IMR-90 (cell line): ENCODE data around the gene TRAF3. TPM values are rescaled to one million over a fixed set of nuclear protein-coding genes. Genes with fewer than 3 reads are reported as not detected.

ENCODE experiments used
- ATAC-seq: fragments of 200-7000 bp; cut with Tn5 transposase; 2 replicates; pipeline ENCODE4 v1.9.1; 2020; ENCODE audit warnings: low read depth, mild to moderate bottlenecking, moderate library complexity
- BruUV-seq: library from RNA; stranded (reverse); fragments of 400-500 nt; replicated peaks from 2 replicates; lab custom pipeline; 2021; lab: Mats Ljungman, UMichigan
- CTCF ChIA-PET: fragments of 300-600 bp; formaldehyde crosslinking; extraction: SDS; loops from one replicate; lab custom pipeline; 2021; ENCODE audit warnings: antibody characterized with exemption; lab: Yijun Ruan, JAX
- POLR2A ChIA-PET: fragments of 300-600 bp; sonication (Branson Sonifier 250); formaldehyde crosslinking; loops from one replicate; lab custom pipeline; 2022; ENCODE audit warnings: antibody characterized with exemption; ENCODE audit not compliant: unreplicated experiment; lab: Charles Lee
- DNase-seq: peaks from one replicate; pipeline ENCODE4 v3.0.0; 2013
- H2AFZ ChIP-seq: replicated peaks from 2 replicates; pipeline ENCODE3; 2013; ENCODE audit warnings: low read length, mild to moderate bottlenecking; ENCODE audit not compliant: poor library complexity
- H2AK5ac ChIP-seq: 2 replicates; pipeline ENCODE4 v1.6.1; 2013; ENCODE audit warnings: low read depth, low read length, inconsistent platforms
- H2AK9ac ChIP-seq: replicated peaks from 2 replicates; pipeline ENCODE3; 2013; ENCODE audit warnings: mild to moderate bottlenecking, low read depth, low read length, moderate library complexity; ENCODE audit not compliant: poor library complexity
- H2BK120ac ChIP-seq: 2 replicates; pipeline ENCODE4 v1.6.1; 2013; ENCODE audit warnings: low read depth, low read length, inconsistent platforms
- H2BK15ac ChIP-seq: 3 replicates; pipeline ENCODE4 v1.6.1; 2013; ENCODE audit warnings: low read depth, low read length, inconsistent platforms
- H2BK20ac ChIP-seq: 2 replicates; pipeline ENCODE4 v1.6.1; 2013; ENCODE audit warnings: low read depth, mild to moderate bottlenecking, inconsistent platforms, low read length, moderate library complexity
- H2BK5ac ChIP-seq: 2 replicates; pipeline ENCODE4 v1.6.1; 2013; ENCODE audit warnings: mild to moderate bottlenecking, low read depth, low read length, inconsistent platforms; ENCODE audit not compliant: poor library complexity, severe bottlenecking
- H3K14ac ChIP-seq: replicated peaks from 2 replicates; pipeline ENCODE4 v1.6.1; 2013; ENCODE audit warnings: low read depth, low read length, inconsistent platforms
- H3K18ac ChIP-seq: 2 replicates; pipeline ENCODE4 v1.6.1; 2013; ENCODE audit warnings: low read depth, low read length, control low read depth
- H3K23ac ChIP-seq: 2 replicates; pipeline ENCODE4 v1.6.1; 2013; ENCODE audit warnings: low read depth, low read length, inconsistent platforms
- H3K27ac ChIP-seq: 2 replicates; pipeline ENCODE4 v1.5.1; 2013; ENCODE audit warnings: mild to moderate bottlenecking, control low read depth, low read length; ENCODE audit not compliant: insufficient read depth
- H3K27me3 ChIP-seq: 2 replicates; pipeline ENCODE4 v1.6.1; 2013; ENCODE audit warnings: low read length; ENCODE audit not compliant: control insufficient read depth, insufficient read depth
- H3K36me3 ChIP-seq: 2 replicates; pipeline ENCODE4 v1.6.1; 2013; ENCODE audit warnings: low read length, mixed read lengths; ENCODE audit not compliant: control insufficient read depth, insufficient read depth
- H3K4ac ChIP-seq: 2 replicates; pipeline ENCODE4 v1.6.1; 2013; ENCODE audit warnings: low read depth, low read length, inconsistent platforms
- H3K4me1 ChIP-seq: 2 replicates; pipeline ENCODE4 v1.6.1; 2013; ENCODE audit warnings: low read length, mixed read lengths; ENCODE audit not compliant: control insufficient read depth, insufficient read depth
- H3K4me2 ChIP-seq: 2 replicates; pipeline ENCODE4 v1.6.1; 2013; ENCODE audit warnings: low read depth, mild to moderate bottlenecking, control low read depth, low read length, moderate library complexity
- H3K4me3 ChIP-seq: 2 replicates; pipeline ENCODE4 v1.5.1; 2013; ENCODE audit warnings: low read depth, mild to moderate bottlenecking, control low read depth, low read length, moderate library complexity; ENCODE audit not compliant: insufficient read depth
- H3K56ac ChIP-seq: 2 replicates; pipeline ENCODE4 v1.6.1; 2013; ENCODE audit warnings: low read length, inconsistent platforms; ENCODE audit not compliant: insufficient read depth; ENCODE audit errors: extremely low read depth
- H3K79me1 ChIP-seq, 2 experiments: 2 replicates each; pipeline ENCODE4 v1.6.1; 2013; ENCODE audit warnings: low read length in 2 of 2, inconsistent platforms in 1 of 2, low read depth in 1 of 2
- H3K9ac ChIP-seq: 2 replicates; pipeline ENCODE4 v1.6.1; 2013; ENCODE audit warnings: low read depth, low read length, control low read depth
- H3K9me1 ChIP-seq: 2 replicates; pipeline ENCODE4 v1.6.1; 2013; ENCODE audit warnings: low read length, inconsistent platforms; ENCODE audit not compliant: insufficient read depth
- H3K9me3 ChIP-seq: 2 replicates; pipeline ENCODE4 v1.6.1; 2013; ENCODE audit warnings: low read length; ENCODE audit not compliant: control insufficient read depth, insufficient read depth
- H4K20me1 ChIP-seq: 2 replicates; pipeline ENCODE4 v1.6.1; 2013; ENCODE audit warnings: low read length, inconsistent platforms; ENCODE audit not compliant: insufficient read depth
- H4K5ac ChIP-seq: 2 replicates; pipeline ENCODE4 v1.6.1; 2013; ENCODE audit warnings: mild to moderate bottlenecking, low read depth, low read length, control low read depth
- H4K8ac ChIP-seq, 2 experiments: 2 replicates each; pipeline ENCODE4 v1.6.1; 2013; ENCODE audit warnings: low read depth in 2 of 2, low read length in 2 of 2, control low read depth in 1 of 2, inconsistent platforms in 1 of 2
- H4K91ac ChIP-seq: 2 replicates; pipeline ENCODE4 v1.6.1; 2013; ENCODE audit warnings: low read depth, low read length, inconsistent platforms; ENCODE audit not compliant: insufficient read depth
- CEBPB ChIP-seq: IDR thresholded peaks from 2 replicates; pipeline ENCODE4 v1.6.1; 2012; ENCODE audit warnings: low read depth, low read length, improper control_type of control experiment
- CTCF ChIP-seq: conservative IDR thresholded peaks from 2 replicates; pipeline ENCODE4 v1.5.1; 2012; ENCODE audit warnings: mild to moderate bottlenecking, low read depth, low read length, improper control_type of control experiment
- ELK1 ChIP-seq: fragments of 150-350 bp; IDR thresholded peaks from 2 replicates; pipeline ENCODE4 v1.6.1; 2016; ENCODE audit warnings: low read depth, mild to moderate bottlenecking, low read length, moderate library complexity, borderline replicate concordance
- MAFK ChIP-seq: IDR thresholded peaks from 2 replicates; pipeline ENCODE4 v1.6.1; 2012; ENCODE audit warnings: low read depth, low read length, improper control_type of control experiment
- MXI1 ChIP-seq: IDR thresholded peaks from 2 replicates; pipeline ENCODE4 v1.6.1; 2012; ENCODE audit warnings: low read depth, mild to moderate bottlenecking, low read length, moderate library complexity, borderline replicate concordance
- NFE2L2 ChIP-seq: fragments of 150-350 bp; IDR thresholded peaks from 2 replicates; pipeline ENCODE4 v1.6.1; 2016; ENCODE audit warnings: low read depth, mild to moderate bottlenecking, low read length
- POLR2A ChIP-seq: IDR thresholded peaks from 2 replicates; pipeline ENCODE4 v1.6.1; 2012; ENCODE audit warnings: mild to moderate bottlenecking, low read depth, low read length
- RAD21 ChIP-seq: IDR thresholded peaks from 2 replicates; pipeline ENCODE4 v1.6.1; 2012; ENCODE audit warnings: low read length, improper control_type of control experiment
- RCOR1 ChIP-seq: IDR thresholded peaks from 2 replicates; pipeline ENCODE4 v1.6.1; 2012; ENCODE audit warnings: mild to moderate bottlenecking, low read length, improper control_type of control experiment; ENCODE audit not compliant: insufficient replicate concordance
- SMC3 ChIP-seq: fragments of 150-350 bp; IDR thresholded peaks from 2 replicates; pipeline ENCODE4 v1.6.1; 2016; ENCODE audit warnings: low read depth, mild to moderate bottlenecking, antibody characterized with exemption, low read length, moderate library complexity
- WGBS, 2 experiments: methylation state at CpG; one replicate each; pipeline versions ENCODE4 v1.1.5 to v1.1.7; 2013; ENCODE audit warnings: missing lambda C conversion rate in 2 of 2; ENCODE audit not compliant: insufficient read length in 1 of 2; ENCODE audit errors: extremely low coverage in 2 of 2; 5-methylcytosine and 5-hydroxymethylcytosine counted together
- dilution Hi-C: fragments of 300-500 bp; cut with HindIII; formaldehyde crosslinking; loops from one replicate; pipeline ENCODE4 v1.14.3; 2018; ENCODE audit warnings: low sequenced_read_pairs; ENCODE audit not compliant: unreplicated experiment
- in situ Hi-C: fragments of 300-500 bp; cut with MboI; formaldehyde crosslinking; loops from 3 replicates; pipeline ENCODE4 v1.14.3; 2019; ENCODE audit warnings: low sequenced_read_pairs, inconsistent platforms, mixed read lengths
- intact Hi-C: fragments of 100-400 bp; cut with micrococcal nuclease; formaldehyde crosslinking; loops from 2 replicates; pipeline ENCODE4 v1.10.0; 2022
- polyA plus RNA-seq, 3 experiments: library from polyadenylated mRNA; depleted of rRNA; stranded (reverse); fragments of >200 nt; gene quantifications; 2 replicates each; pipeline ENCODE4 v1.2.3, GENCODE V29; 2012; ENCODE audit warnings: low replicate concordance in 1 of 3
- total RNA-seq: library from RNA; depleted of rRNA; stranded (reverse); fragments of >200 nt; gene quantifications from 2 replicates; pipeline ENCODE4 v1.2.3, GENCODE V29; 2012

TRAF3 gene
- total and polyA plus RNA-seq, 2 of the 4 experiments (the other 2 are of a cell fraction) = 21.2 to 25.3 TPM

- no peak overlapping the region for H3K18ac ChIP-seq
- ATAC-seq = no peak
- no peak overlapping the region for H4K8ac ChIP-seq
- no peak overlapping the region for H2BK120ac ChIP-seq
- H2BK5ac ChIP-seq = no peak overlapping the region
- BruUV-seq = no TSS peak
- intact Hi-C loops = no loop called here
- peaks cover 6% of the 10 kb centered on the region for H3K9me3 ChIP-seq
- no peak overlapping the region for H4K5ac ChIP-seq
- H3K14ac ChIP-seq = no peak overlapping the region
- no peak overlapping the region for H4K91ac ChIP-seq
- H3K4me3 ChIP-seq = no peak overlapping the region
- no peaks in the 10 kb centered on the region for H3K79me1 ChIP-seq
- H2AK9ac ChIP-seq = no peak overlapping the region
- TF ChIP-seq RAD21 (no peak), CEBPB (no peak), POLR2A (no peak), CTCF (no peak), ELK1 (no peak), MAFK (no peak), SMC3 (no peak), RCOR1 (no peak), NFE2L2 (no peak), MXI1 (no peak)
- H2AK5ac ChIP-seq = no peak overlapping the region
- no peaks in the 10 kb centered on the region; the same call in none of the 2 replicates for H4K20me1 ChIP-seq
- H3K27me3 ChIP-seq = no peaks in the 10 kb centered on the region
- ChIA-PET CTCF (no interaction called here), POLR2A (no interaction called here)
- H3K56ac ChIP-seq = no peak overlapping the region
- no peak overlapping the region for H3K9ac ChIP-seq
- peaks cover 7% of the 10 kb centered on the region; the same call in 1 of the 2 replicates for H3K36me3 ChIP-seq
- no peaks in the 10 kb centered on the region for H3K4me1 ChIP-seq
- 90% methylated on average over 6 of the region's 18 CpGs; no CpG with 5 or more reads in 1 of the 2 experiments for WGBS, 2 experiments
- in situ Hi-C loops = no loop called here
- DNase-seq = no peak
- H3K4ac ChIP-seq = no peak overlapping the region
- no peak overlapping the region for H3K4me2 ChIP-seq
- no peak overlapping the region for H3K23ac ChIP-seq
- H3K9me1 ChIP-seq = peaks cover 14% of the 10 kb centered on the region
- no peak overlapping the region for H2BK15ac ChIP-seq
- H2BK20ac ChIP-seq = no peak overlapping the region
- dilution Hi-C loops = no loop called here
- H3K27ac ChIP-seq = no peak overlapping the region
- H2AFZ ChIP-seq = no peak overlapping the region
Measured at GRCh38 chr14:102737402-102738372, 39.6 kb upstream of the TRAF3 start.
